Ovary (tissue), 3 donors: ENCODE measurements around the gene IBSP.

Experiments
- CTCF ChIP-seq, 3 donors: fragments of 450-650 bp in 2 of 3; fragments of 200-600 bp in 1 of 3; IDR thresholded peaks; one replicate each; pipeline versions ENCODE4 v1.5.1 to v1.8.0; 2016 to 2022; ENCODE audit warnings: antibody characterized with exemption in 3 of 3, mild to moderate bottlenecking in 1 of 3
- EP300 ChIP-seq: sonication (generic); formaldehyde crosslinking; IDR thresholded peaks from one replicate; pipeline ENCODE4 v1.6.1; 2017; ENCODE audit warnings: antibody characterized with exemption
- POLR2A ChIP-seq: fragments of 450-650 bp; IDR thresholded peaks from one replicate; pipeline ENCODE4 v1.6.1; 2017; ENCODE audit warnings: antibody characterized with exemption, mild to moderate bottlenecking, moderate library complexity
- donor health status: DM: no; HTN: no; CAD: no.

DNA sequence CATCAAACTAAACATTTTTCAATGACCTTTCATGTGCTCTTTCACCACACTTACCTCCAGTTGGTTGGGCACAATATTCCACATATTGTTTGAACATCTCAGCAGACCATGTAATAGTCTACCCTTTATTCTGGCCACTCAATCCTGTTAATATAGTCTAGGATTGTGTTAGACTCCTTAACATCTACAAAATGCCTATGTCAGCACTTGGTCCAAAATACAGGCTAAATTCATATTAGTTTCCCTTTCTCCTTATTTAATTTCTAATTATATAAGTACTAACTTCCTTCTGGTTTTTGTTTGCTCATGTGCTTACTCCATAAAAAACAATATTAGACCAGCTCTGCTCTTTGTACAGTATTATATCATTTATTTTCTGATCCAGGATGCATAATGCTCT is 54.5 kb downstream of the IBSP start:
- TF ChIP-seq CTCF (IDR thresholded peaks at IDR 0.05), result no peak
- no peak for TF ChIP-seq POLR2A
- TF ChIP-seq EP300, result no peak
